HCT116 (cell line): Measurements from ENCODE around the gene KRAS. TPM values are rescaled to one million over a fixed set of nuclear protein-coding genes. Genes with fewer than 3 reads are reported as not detected.

Experiments used
- ATAC-seq: fragments of 200-7000 bp; cut with Tn5 transposase; 2 replicates; pipeline ENCODE4 v1.9.1; 2020; ENCODE audit warnings: mild to moderate bottlenecking, moderate library complexity
- BruUV-seq: library from RNA; stranded (reverse); fragments of 400-500 nt; replicated peaks from 2 replicates; lab custom pipeline; 2021; lab: Mats Ljungman, UMichigan
- CTCF ChIA-PET: fragments of 300-600 bp; sonication (Branson Sonifier 250); formaldehyde crosslinking; loops from one replicate; lab custom pipeline; 2021; ENCODE audit warnings: antibody characterized with exemption; lab: Charles Lee
- POLR2A ChIA-PET: fragments of 300-600, 350-600 bp; sonication (Branson Sonifier 250); formaldehyde crosslinking; loops from one replicate; lab custom pipeline; 2021; ENCODE audit warnings: antibody characterized with exemption; lab: Charles Lee
- RAD21 ChIA-PET, 2 experiments: fragments of 300-600 bp; sonication (Branson Sonifier 250); formaldehyde crosslinking; loops; one replicate each; lab custom pipeline; 2023; ENCODE audit warnings: low total read pairs in 2 of 2; ENCODE audit not compliant: uncharacterized antibody in 2 of 2, unreplicated experiment in 2 of 2, low non-redundant PET in 1 of 2; lab: Charles Lee
- DNase-seq: peaks from one replicate; pipeline ENCODE4 v3.0.0-alpha.2; 2010; ENCODE audit warnings: low read depth, low spot score
- H2AFZ ChIP-seq: fragments of 200-600 bp; shearing (Covaris generic), sonication (generic); 2 replicates; pipeline ENCODE4 v1.6.1; 2017; ENCODE audit warnings: low read depth, mixed run types, mixed read lengths, antibody characterized with exemption, low read length; ENCODE audit not compliant: poor library complexity, severe bottlenecking
- H3K27ac ChIP-seq: 2 replicates; pipeline ENCODE4 v1.5.1; 2012; ENCODE audit warnings: low read depth, low read length
- H3K27me3 ChIP-seq: fragments of 200-600 bp; sonication (generic); 2 replicates; pipeline ENCODE4 v1.6.1; 2016; ENCODE audit warnings: mixed run types, low read length, mixed read lengths; ENCODE audit not compliant: insufficient read depth
- H3K36me3 ChIP-seq, 2 experiments: fragments of 200-500 bp in 1 of 2; fragments of 200-600 bp in 1 of 2; sonication (Bioruptor generic) in 1 of 2; sonication (generic) in 1 of 2; 2 replicates each; pipeline versions ENCODE4 v1.5.1 to v1.6.1; 2014 to 2016; ENCODE audit warnings: low read length in 2 of 2, inconsistent platforms in 1 of 2, mixed read lengths in 1 of 2, mixed run types in 1 of 2; ENCODE audit not compliant: insufficient read depth in 2 of 2, control insufficient read depth in 1 of 2
- H3K4me1 ChIP-seq, 2 experiments: fragments of 200-600 bp in 1 of 2; sonication (generic) in 1 of 2; 2 replicates each; pipeline versions ENCODE4 v1.5.1 to v1.6.1; 2012 to 2017; ENCODE audit warnings: low read length in 2 of 2, inconsistent platforms in 1 of 2, mild to moderate bottlenecking in 1 of 2, mixed read lengths in 1 of 2, mixed run types in 1 of 2, moderate library complexity in 1 of 2; ENCODE audit not compliant: insufficient read depth in 2 of 2, control insufficient read depth in 1 of 2
- H3K4me2 ChIP-seq: fragments of 200-600 bp; sonication (generic); 2 replicates; pipeline ENCODE4 v1.6.1; 2017; ENCODE audit warnings: mixed run types, low read length, mixed read lengths
- H3K4me3 ChIP-seq, 2 experiments: fragments of 200-600 bp in 1 of 2; sonication (generic) in 1 of 2; replicated peaks in 1 of 2; 2 replicates each; pipeline ENCODE4 v1.5.1; 2011 to 2016; ENCODE audit warnings: low read length in 2 of 2, control low read depth in 1 of 2, low read depth in 1 of 2, mild to moderate bottlenecking in 1 of 2, mixed read lengths in 1 of 2, mixed run types in 1 of 2
- H3K79me2 ChIP-seq: fragments of 200-600 bp; sonication (generic); 2 replicates; pipeline ENCODE4 v1.6.1; 2017; ENCODE audit warnings: mild to moderate bottlenecking, mixed run types, low read length, moderate library complexity, mixed read lengths; ENCODE audit not compliant: insufficient read depth
- H3K9ac ChIP-seq: fragments of 200-600 bp; sonication (generic); 2 replicates; pipeline ENCODE4 v1.6.1; 2016; ENCODE audit warnings: low read length, mixed read lengths
- H3K9me2 ChIP-seq: fragments of 200-600 bp; sonication (generic), shearing (Covaris generic); 2 replicates; pipeline ENCODE4 v1.6.1; 2017; ENCODE audit warnings: mixed run types, mild to moderate bottlenecking, moderate library complexity; ENCODE audit not compliant: insufficient read depth
- H3K9me3 ChIP-seq, 2 experiments: fragments of 200-500 bp in 1 of 2; fragments of 200-600 bp in 1 of 2; sonication (Bioruptor generic) in 1 of 2; sonication (generic) in 1 of 2; 2 replicates each; pipeline ENCODE4 v1.6.1; 2014 to 2017; ENCODE audit warnings: low read length in 2 of 2, mixed read lengths in 2 of 2, inconsistent platforms in 1 of 2, low read depth in 1 of 2, mild to moderate bottlenecking in 1 of 2, mixed run types in 1 of 2, moderate library complexity in 1 of 2; ENCODE audit not compliant: control insufficient read depth in 1 of 2, insufficient read depth in 1 of 2
- H4K20me1 ChIP-seq: fragments of 200-600 bp; sonication (generic), shearing (Covaris generic); 2 replicates; pipeline ENCODE4 v1.6.1; 2017; ENCODE audit warnings: mixed run types, mild to moderate bottlenecking, moderate library complexity; ENCODE audit not compliant: insufficient read depth
- CBX3 ChIP-seq: IDR thresholded peaks from 2 replicates; pipeline ENCODE4 v1.6.1; 2012; ENCODE audit warnings: low read depth
- CTCF ChIP-seq, 3 experiments: fragments of 200-600 bp in 1 of 3; sonication (generic) in 1 of 3; IDR thresholded peaks in 2 of 3; conservative IDR thresholded peaks in 1 of 3; 2 replicates each; pipeline ENCODE4 v1.5.1; 2012 to 2017; ENCODE audit warnings: low read depth in 2 of 3, low read length in 2 of 3, antibody characterized with exemption in 1 of 3, borderline replicate concordance in 1 of 3, control low read depth in 1 of 3, mild to moderate bottlenecking in 1 of 3, mixed read lengths in 1 of 3, mixed run types in 1 of 3, moderate library complexity in 1 of 3; ENCODE audit not compliant: insufficient read depth in 1 of 3
- EGR1 ChIP-seq: IDR thresholded peaks from 2 replicates; pipeline ENCODE4 v1.6.1; 2012; ENCODE audit warnings: low read depth
- ELF1 ChIP-seq: IDR thresholded peaks from 2 replicates; pipeline ENCODE4 v1.6.1; 2012; ENCODE audit warnings: low read depth, borderline replicate concordance
- EZH2phosphoT487 ChIP-seq: fragments of 200-600 bp; IDR thresholded peaks from 2 replicates; pipeline ENCODE4 v1.6.1; 2018; ENCODE audit warnings: antibody characterized with exemption, borderline replicate concordance
- JUND ChIP-seq: IDR thresholded peaks from 2 replicates; pipeline ENCODE4 v1.6.1; 2012
- POLR2AphosphoS5 ChIP-seq: IDR thresholded peaks from 2 replicates; pipeline ENCODE4 v1.6.1; 2011; ENCODE audit warnings: mild to moderate bottlenecking, low read depth, low read length, moderate library complexity
- RAD21 ChIP-seq: IDR thresholded peaks from 2 replicates; pipeline ENCODE4 v1.6.1; 2012; ENCODE audit warnings: low read depth, mild to moderate bottlenecking
- SP1 ChIP-seq: IDR thresholded peaks from 2 replicates; pipeline ENCODE4 v1.6.1; 2012; ENCODE audit warnings: low read depth
- intact Hi-C: fragments of 100-400 bp; cut with micrococcal nuclease; formaldehyde crosslinking; loops from 2 replicates; pipeline ENCODE4 v1.10.0; 2022
- total RNA-seq: library from RNA; stranded (reverse); gene quantifications from one replicate; pipeline ENCODE4 v1.2.1, GENCODE V29; 2021; ENCODE audit not compliant: unreplicated experiment
- TF ChIP-seq, protein P1 (sequence below): IDR thresholded peaks from 2 replicates; pipeline ENCODE4 v1.6.1; 2012

KRAS gene
- total RNA-seq, 1 experiment from 2014 or later: 37.5 TPM

GRCh38 chr12:25202137-25202536 lies 48.6 kb downstream of the KRAS start:
- Histone ChIP-seq H3K27me3 (no peaks in the 10 kb centered on the region), H3K9me3 (no peaks in the 10 kb centered on the region), H3K9ac (no peak overlapping the region), H3K4me2 (no peak overlapping the region), H3K27ac (no peak overlapping the region), H3K4me3 (no peak overlapping the region), H3K79me2 (no peaks in the 10 kb centered on the region), H3K4me1 (no peaks in the 10 kb centered on the region), H2AFZ (no peak overlapping the region), H3K36me3 (peaks cover 3 to 4% of the 10 kb centered on the region in 2 experiments; a peak in 1 of 4 replicates), H3K9me2 (no peaks in the 10 kb centered on the region), H4K20me1 (no peaks in the 10 kb centered on the region)
- no TSS peak for BruUV-seq
- ATAC-seq (no peak), DNase-seq (no peak)
- POLR2A ChIA-PET: no interaction called here
- intact Hi-C loops: no loop called here
- RAD21 ChIA-PET: no interaction called here
- TF ChIP-seq CBX3: no peak
- no peak for TF ChIP-seq POLR2AphosphoS5
- TF ChIP-seq EGR1: no peak
- no peak for TF ChIP-seq RAD21
- no peak for TF ChIP-seq JUND
- TF ChIP-seq SP1: no peak
- TF ChIP-seq ELF1: no peak
- TF ChIP-seq, protein P1, sequence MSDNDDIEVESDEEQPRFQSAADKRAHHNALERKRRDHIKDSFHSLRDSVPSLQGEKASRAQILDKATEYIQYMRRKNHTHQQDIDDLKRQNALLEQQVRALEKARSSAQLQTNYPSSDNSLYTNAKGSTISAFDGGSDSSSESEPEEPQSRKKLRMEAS: no peak
- CTCF ChIA-PET: no interaction called here

- Histone ChIP-seq H3K27me3 (no peaks in the 10 kb centered on the region), H3K4me3 (no peak overlapping the region), H3K36me3 (no peaks in the 10 kb centered on the region), H2AFZ (no peak overlapping the region), H3K4me2 (no peak overlapping the region), H3K9me3 (no peaks in the 10 kb centered on the region), H3K79me2 (no peaks in the 10 kb centered on the region), H3K9ac (no peak overlapping the region), H3K4me1 (peaks cover 3 to 5% of the 10 kb centered on the region in 2 experiments; a peak in 2 of 4 replicates), H3K9me2 (no peaks in the 10 kb centered on the region), H4K20me1 (no peaks in the 10 kb centered on the region), H3K27ac (no peak overlapping the region)
- ATAC-seq (no peak), DNase-seq (no peak)
- intact Hi-C loops: no loop called here
- POLR2A ChIA-PET: no interaction called here
- CTCF ChIA-PET: no interaction called here
- RAD21 ChIA-PET: no interaction called here
- TSS peak; percentile 13 for BruUV-seq
- TF ChIP-seq POLR2AphosphoS5 (no peak), JUND (no peak), ELF1 (no peak), CTCF (IDR thresholded peaks at IDR 0.05 in 2 of 3, conservative IDR thresholded peaks at IDR 0.05 in 1 of 3; ENCODE audit: borderline replicate concordance in 1 of 3, insufficient read depth in 1 of 3, low read depth in 2 of 3, low read length in 2 of 3) (no peak), EGR1 (no peak), EZH2phosphoT487 (no peak), CBX3 (no peak)
These were observed 50.0 kb downstream of the KRAS start for GRCh38 chr12:25200703-25201102.
